OCI-LY3 (cell line): Measurements from ENCODE around the gene SPX.

Source experiments
- EZH2phosphoT487 ChIP-seq: fragments of 200-600 bp; shearing (Covaris generic); IDR thresholded peaks from 2 replicates; pipeline ENCODE4 v1.6.1; 2018; ENCODE audit warnings: antibody characterized with exemption, mixed run types, low read depth
- TF ChIP-seq, protein P1 (sequence below): fragments of 200-600, 300-600 bp; sonication (generic); IDR thresholded peaks from 2 replicates; pipeline ENCODE4 v1.5.1; 2014; ENCODE audit warnings: antibody characterized with exemption, low read length, low read depth

DNA sequence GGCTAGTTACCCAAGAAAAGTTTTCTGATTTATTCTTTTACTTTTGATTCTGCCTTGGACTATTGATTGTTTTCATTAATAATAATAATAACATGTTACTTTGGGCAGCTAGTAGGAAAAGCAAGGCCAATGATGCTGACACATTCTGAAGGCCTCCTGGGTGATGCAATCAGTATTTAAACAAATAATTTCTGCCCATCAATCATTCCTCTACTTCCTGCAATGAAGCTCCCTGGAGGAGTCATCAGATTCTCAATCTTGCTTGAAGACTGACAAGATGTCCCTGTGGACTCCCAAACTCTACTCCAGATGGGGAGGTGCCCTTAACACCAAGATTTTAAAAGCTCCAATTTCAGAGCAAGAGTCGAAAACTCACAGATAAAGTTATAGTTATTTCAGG lies at the start of gene SPX:
- TF ChIP-seq, protein P1, sequence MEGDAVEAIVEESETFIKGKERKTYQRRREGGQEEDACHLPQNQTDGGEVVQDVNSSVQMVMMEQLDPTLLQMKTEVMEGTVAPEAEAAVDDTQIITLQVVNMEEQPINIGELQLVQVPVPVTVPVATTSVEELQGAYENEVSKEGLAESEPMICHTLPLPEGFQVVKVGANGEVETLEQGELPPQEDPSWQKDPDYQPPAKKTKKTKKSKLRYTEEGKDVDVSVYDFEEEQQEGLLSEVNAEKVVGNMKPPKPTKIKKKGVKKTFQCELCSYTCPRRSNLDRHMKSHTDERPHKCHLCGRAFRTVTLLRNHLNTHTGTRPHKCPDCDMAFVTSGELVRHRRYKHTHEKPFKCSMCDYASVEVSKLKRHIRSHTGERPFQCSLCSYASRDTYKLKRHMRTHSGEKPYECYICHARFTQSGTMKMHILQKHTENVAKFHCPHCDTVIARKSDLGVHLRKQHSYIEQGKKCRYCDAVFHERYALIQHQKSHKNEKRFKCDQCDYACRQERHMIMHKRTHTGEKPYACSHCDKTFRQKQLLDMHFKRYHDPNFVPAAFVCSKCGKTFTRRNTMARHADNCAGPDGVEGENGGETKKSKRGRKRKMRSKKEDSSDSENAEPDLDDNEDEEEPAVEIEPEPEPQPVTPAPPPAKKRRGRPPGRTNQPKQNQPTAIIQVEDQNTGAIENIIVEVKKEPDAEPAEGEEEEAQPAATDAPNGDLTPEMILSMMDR: no peak
- no peak for TF ChIP-seq EZH2phosphoT487
